GM19395 (cell line): ENCODE results near the gene TAS2R10.

Experiments
- ATAC-seq: cut with Tn5 transposase; IDR thresholded peaks from one replicate; pipeline ENCODE4 v1.9.1; 2021; ENCODE audit warnings: mild to moderate bottlenecking, moderate library complexity; ENCODE audit not compliant: unreplicated experiment

The TAS2R10 gene

DNA sequence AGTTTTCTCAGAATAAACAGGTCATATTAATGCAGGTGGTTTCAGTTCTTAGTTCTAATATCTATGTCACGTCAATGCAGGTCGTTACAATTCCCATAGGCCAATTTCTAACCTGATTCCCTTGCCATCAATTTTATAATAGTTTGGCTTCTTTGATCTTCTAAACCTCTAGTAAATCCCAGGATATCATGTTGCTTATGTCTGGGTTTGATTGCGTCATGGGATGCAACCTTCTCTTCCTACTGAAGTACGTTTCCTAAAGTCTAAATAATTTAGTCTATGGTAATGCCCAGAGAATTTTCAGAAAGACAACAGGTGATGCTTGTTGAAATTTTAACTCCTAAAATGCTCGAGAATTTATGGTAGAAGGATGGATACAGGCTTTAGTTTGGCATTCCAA, 42.9 kb downstream of the TAS2R10 start:
- no peak for ATAC-seq

DNA sequence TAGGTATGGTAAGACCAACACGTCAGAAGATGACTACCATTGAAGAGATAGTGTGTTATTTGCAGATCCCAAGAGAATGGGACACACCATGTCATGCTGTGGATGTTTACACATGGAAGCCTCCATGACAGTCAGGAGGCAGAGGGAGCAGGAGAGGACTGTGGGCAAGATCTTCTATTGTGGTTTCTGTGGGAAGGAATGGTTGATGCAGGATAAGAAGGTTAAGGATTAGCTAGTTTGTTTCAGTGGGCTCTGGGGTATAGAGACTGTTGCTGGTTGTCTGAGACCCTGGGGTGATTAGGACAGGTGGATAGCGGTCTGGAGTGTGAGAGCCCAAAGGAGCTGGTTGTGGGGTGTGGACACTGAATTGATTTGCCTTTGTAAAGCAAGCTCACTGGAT, 47.1 kb downstream of the TAS2R10 start:
- ATAC-seq = no peak
